Measurements from ENCODE around the gene RMDN2. TPM values are rescaled to one million over a fixed set of nuclear protein-coding genes. Genes with fewer than 3 reads are reported as not detected.

The RMDN2 gene
- total RNA-seq, 1 experiment from 2014 or later = 5.3 TPM

DNA sequence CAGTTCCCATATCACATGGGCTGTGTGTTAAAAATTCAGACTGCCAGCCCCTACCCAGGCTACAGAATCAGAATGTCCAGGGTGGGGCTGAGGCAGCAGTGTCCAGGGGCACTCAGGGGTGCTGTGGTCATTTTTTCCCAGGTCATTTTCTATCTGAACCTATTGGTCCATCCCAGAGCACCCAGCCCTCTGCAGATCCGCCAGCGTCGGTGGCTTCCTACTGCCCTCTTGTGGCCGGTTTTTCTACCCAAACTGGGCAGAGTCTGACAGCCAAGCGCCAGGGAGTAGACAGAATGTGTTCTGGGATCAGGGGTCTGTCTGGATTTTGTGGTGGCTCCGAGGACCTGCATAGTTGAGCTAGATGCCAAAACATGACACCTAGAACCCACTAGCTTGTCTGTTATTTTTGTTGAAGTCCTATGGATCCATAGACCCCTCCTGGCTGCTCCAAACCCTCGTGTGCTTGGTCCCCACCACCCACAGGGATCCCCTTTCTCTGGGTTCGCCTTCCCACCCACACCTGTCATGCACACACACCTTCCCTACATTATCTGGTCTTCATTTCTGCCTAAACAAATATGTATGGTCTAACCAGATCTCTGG is 34.1 kb upstream of the RMDN2 start:
- peak; percentile 62 to 65 for DNase-seq
- H3K9me2 ChIP-seq (ENCODE audit: insufficient read depth) = no peaks in the 10 kb centered on the region
- H3K4me2 ChIP-seq = no peak overlapping the region
- H3K9me3 ChIP-seq (ENCODE audit: insufficient read depth, low read depth) = no peaks in the 10 kb centered on the region
- ChIA-PET POLR2A (ENCODE audit: unreplicated experiment) (no interaction called here), CTCF (interaction anchor here (0.6 kb wide), 1 partner anchor 1096 kb away, joined by 3 read pairs; no protein-coding TSS in a partner anchor)
- no peaks in the 10 kb centered on the region for H3K4me1 ChIP-seq (replicated peaks; ENCODE audit: insufficient read depth)
- peaks cover 4% of the 10 kb centered on the region; the same call in 1 of the 2 replicates for H3F3A ChIP-seq (ENCODE audit: insufficient read depth, low read depth)
- H3K36me3 ChIP-seq (ENCODE audit: low read depth) = no peaks in the 10 kb centered on the region
- no peak for TF ChIP-seq EZH2 (IDR thresholded peaks at IDR 0.05; ENCODE audit: low read depth)
- TF ChIP-seq, protein P1, sequence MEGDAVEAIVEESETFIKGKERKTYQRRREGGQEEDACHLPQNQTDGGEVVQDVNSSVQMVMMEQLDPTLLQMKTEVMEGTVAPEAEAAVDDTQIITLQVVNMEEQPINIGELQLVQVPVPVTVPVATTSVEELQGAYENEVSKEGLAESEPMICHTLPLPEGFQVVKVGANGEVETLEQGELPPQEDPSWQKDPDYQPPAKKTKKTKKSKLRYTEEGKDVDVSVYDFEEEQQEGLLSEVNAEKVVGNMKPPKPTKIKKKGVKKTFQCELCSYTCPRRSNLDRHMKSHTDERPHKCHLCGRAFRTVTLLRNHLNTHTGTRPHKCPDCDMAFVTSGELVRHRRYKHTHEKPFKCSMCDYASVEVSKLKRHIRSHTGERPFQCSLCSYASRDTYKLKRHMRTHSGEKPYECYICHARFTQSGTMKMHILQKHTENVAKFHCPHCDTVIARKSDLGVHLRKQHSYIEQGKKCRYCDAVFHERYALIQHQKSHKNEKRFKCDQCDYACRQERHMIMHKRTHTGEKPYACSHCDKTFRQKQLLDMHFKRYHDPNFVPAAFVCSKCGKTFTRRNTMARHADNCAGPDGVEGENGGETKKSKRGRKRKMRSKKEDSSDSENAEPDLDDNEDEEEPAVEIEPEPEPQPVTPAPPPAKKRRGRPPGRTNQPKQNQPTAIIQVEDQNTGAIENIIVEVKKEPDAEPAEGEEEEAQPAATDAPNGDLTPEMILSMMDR (conservative IDR thresholded peaks at IDR 0.05) = peak; percentile 90
- no peaks in the 10 kb centered on the region for H3K27me3 ChIP-seq (ENCODE audit: insufficient read depth, low read depth)
- no peaks in the 10 kb centered on the region for H4K20me1 ChIP-seq (ENCODE audit: insufficient read depth)
- BruUV-seq (replicated peaks) = no TSS peak
- H3K4me3 ChIP-seq = no peak overlapping the region
- H3K27ac ChIP-seq = no peak overlapping the region
- no peak overlapping the region for H2AFZ ChIP-seq
- intact Hi-C loops (cut with micrococcal nuclease; ENCODE audit: unreplicated experiment) = loop anchor here (1.0 to 10.0 kb wide), 4 partner anchors 74 to 1106 kb away; no protein-coding TSS in a partner anchor
- H3K79me2 ChIP-seq (ENCODE audit: low read depth) = no peaks in the 10 kb centered on the region

- no TSS peak for BruUV-seq (replicated peaks)
- no peaks in the 10 kb centered on the region for H3K9me2 ChIP-seq (ENCODE audit: insufficient read depth)
- DNase-seq = no peak
- H3K27me3 ChIP-seq (ENCODE audit: insufficient read depth, low read depth) = no peaks in the 10 kb centered on the region
- no peaks in the 10 kb centered on the region for H3K4me1 ChIP-seq (replicated peaks; ENCODE audit: insufficient read depth)
- H4K20me1 ChIP-seq (ENCODE audit: insufficient read depth) = no peaks in the 10 kb centered on the region
- no peaks in the 10 kb centered on the region for H3K79me2 ChIP-seq (ENCODE audit: low read depth)
- ChIA-PET POLR2A (ENCODE audit: unreplicated experiment) (no interaction called here), CTCF (no interaction called here)
- peaks cover 4% of the 10 kb centered on the region; the same call in 1 of the 2 replicates for H3F3A ChIP-seq (ENCODE audit: insufficient read depth, low read depth)
- no peak overlapping the region for H3K27ac ChIP-seq
- no peaks in the 10 kb centered on the region for H3K36me3 ChIP-seq (ENCODE audit: low read depth)
- H2AFZ ChIP-seq = no peak overlapping the region
- no peak overlapping the region for H3K4me3 ChIP-seq
- no peaks in the 10 kb centered on the region for H3K9me3 ChIP-seq (ENCODE audit: insufficient read depth, low read depth)
- intact Hi-C loops (cut with micrococcal nuclease; ENCODE audit: unreplicated experiment) = loop anchor here (1.0 to 10.0 kb wide), 4 partner anchors 73 to 1107 kb away; no protein-coding TSS in a partner anchor
- TF ChIP-seq, protein P1 (conservative IDR thresholded peaks at IDR 0.05) = no peak
- no peak for TF ChIP-seq EZH2 (IDR thresholded peaks at IDR 0.05; ENCODE audit: low read depth)
- H3K4me2 ChIP-seq = no peak overlapping the region
Measured at GRCh38 chr2:37891846-37892435, 33.1 kb upstream of the RMDN2 start.

GRCh38 chr2:37892436-37893114 is 32.5 kb upstream of the RMDN2 start:
- H3K4me3 ChIP-seq = no peak overlapping the region

More at GRCh38 chr2:37892436-37893114, 32.5 kb upstream of the RMDN2 start:
- H3K36me3 ChIP-seq (ENCODE audit: low read depth) = no peaks in the 10 kb centered on the region
- H3K27me3 ChIP-seq (ENCODE audit: insufficient read depth, low read depth) = no peaks in the 10 kb centered on the region
- peaks cover 4% of the 10 kb centered on the region; the same call in 1 of the 2 replicates for H3F3A ChIP-seq (ENCODE audit: insufficient read depth, low read depth)
- H3K9me3 ChIP-seq (ENCODE audit: insufficient read depth, low read depth) = no peaks in the 10 kb centered on the region
- H3K4me2 ChIP-seq = no peak overlapping the region
- H4K20me1 ChIP-seq (ENCODE audit: insufficient read depth) = no peaks in the 10 kb centered on the region
- no peaks in the 10 kb centered on the region for H3K4me1 ChIP-seq (replicated peaks; ENCODE audit: insufficient read depth)
- no peak overlapping the region for H3K27ac ChIP-seq
- POLR2A ChIA-PET (ENCODE audit: unreplicated experiment) = no interaction called here
- TF ChIP-seq, protein P1 (conservative IDR thresholded peaks at IDR 0.05) = no peak
- no peak for TF ChIP-seq EZH2 (IDR thresholded peaks at IDR 0.05; ENCODE audit: low read depth)
- intact Hi-C loops (cut with micrococcal nuclease; ENCODE audit: unreplicated experiment) = loop anchor here (10.0 kb wide), 3 partner anchors 72 to 1108 kb away; no protein-coding TSS in a partner anchor
- H2AFZ ChIP-seq = no peak overlapping the region
- H3K79me2 ChIP-seq (ENCODE audit: low read depth) = no peaks in the 10 kb centered on the region
- BruUV-seq (replicated peaks) = no TSS peak
- CTCF ChIA-PET = no interaction called here
- DNase-seq = no peak
- H3K9me2 ChIP-seq (ENCODE audit: insufficient read depth) = no peaks in the 10 kb centered on the region
